IMR-90 (cell line): ENCODE results near the gene MOB3B. TPM values are rescaled to one million over a fixed set of nuclear protein-coding genes. Genes with fewer than 3 reads are reported as not detected.

Experiments used
- ATAC-seq: fragments of 200-7000 bp; cut with Tn5 transposase; 2 replicates; pipeline ENCODE4 v1.9.1; 2020; ENCODE audit warnings: low read depth, mild to moderate bottlenecking, moderate library complexity
- BruUV-seq: library from RNA; stranded (reverse); fragments of 400-500 nt; replicated peaks from 2 replicates; lab custom pipeline; 2021; lab: Mats Ljungman, UMichigan
- CTCF ChIA-PET: fragments of 300-600 bp; formaldehyde crosslinking; extraction: SDS; loops from one replicate; lab custom pipeline; 2021; ENCODE audit warnings: antibody characterized with exemption; lab: Yijun Ruan, JAX
- POLR2A ChIA-PET: fragments of 300-600 bp; sonication (Branson Sonifier 250); formaldehyde crosslinking; loops from one replicate; lab custom pipeline; 2022; ENCODE audit warnings: antibody characterized with exemption; ENCODE audit not compliant: unreplicated experiment; lab: Charles Lee
- DNase-seq: peaks from one replicate; pipeline ENCODE4 v3.0.0; 2013
- H2AFZ ChIP-seq: replicated peaks from 2 replicates; pipeline ENCODE3; 2013; ENCODE audit warnings: low read length, mild to moderate bottlenecking; ENCODE audit not compliant: poor library complexity
- H2AK5ac ChIP-seq: 2 replicates; pipeline ENCODE4 v1.6.1; 2013; ENCODE audit warnings: low read depth, low read length, inconsistent platforms
- H2AK9ac ChIP-seq: replicated peaks from 2 replicates; pipeline ENCODE3; 2013; ENCODE audit warnings: mild to moderate bottlenecking, low read depth, low read length, moderate library complexity; ENCODE audit not compliant: poor library complexity
- H2BK120ac ChIP-seq: 2 replicates; pipeline ENCODE4 v1.6.1; 2013; ENCODE audit warnings: low read depth, low read length, inconsistent platforms
- H2BK15ac ChIP-seq: 3 replicates; pipeline ENCODE4 v1.6.1; 2013; ENCODE audit warnings: low read depth, low read length, inconsistent platforms
- H2BK20ac ChIP-seq: 2 replicates; pipeline ENCODE4 v1.6.1; 2013; ENCODE audit warnings: low read depth, mild to moderate bottlenecking, inconsistent platforms, low read length, moderate library complexity
- H2BK5ac ChIP-seq: 2 replicates; pipeline ENCODE4 v1.6.1; 2013; ENCODE audit warnings: mild to moderate bottlenecking, low read depth, low read length, inconsistent platforms; ENCODE audit not compliant: poor library complexity, severe bottlenecking
- H3K14ac ChIP-seq: replicated peaks from 2 replicates; pipeline ENCODE4 v1.6.1; 2013; ENCODE audit warnings: low read depth, low read length, inconsistent platforms
- H3K18ac ChIP-seq: 2 replicates; pipeline ENCODE4 v1.6.1; 2013; ENCODE audit warnings: low read depth, low read length, control low read depth
- H3K23ac ChIP-seq: 2 replicates; pipeline ENCODE4 v1.6.1; 2013; ENCODE audit warnings: low read depth, low read length, inconsistent platforms
- H3K27ac ChIP-seq: 2 replicates; pipeline ENCODE4 v1.5.1; 2013; ENCODE audit warnings: mild to moderate bottlenecking, control low read depth, low read length; ENCODE audit not compliant: insufficient read depth
- H3K27me3 ChIP-seq: 2 replicates; pipeline ENCODE4 v1.6.1; 2013; ENCODE audit warnings: low read length; ENCODE audit not compliant: control insufficient read depth, insufficient read depth
- H3K36me3 ChIP-seq: 2 replicates; pipeline ENCODE4 v1.6.1; 2013; ENCODE audit warnings: low read length, mixed read lengths; ENCODE audit not compliant: control insufficient read depth, insufficient read depth
- H3K4ac ChIP-seq: 2 replicates; pipeline ENCODE4 v1.6.1; 2013; ENCODE audit warnings: low read depth, low read length, inconsistent platforms
- H3K4me1 ChIP-seq: 2 replicates; pipeline ENCODE4 v1.6.1; 2013; ENCODE audit warnings: low read length, mixed read lengths; ENCODE audit not compliant: control insufficient read depth, insufficient read depth
- H3K4me2 ChIP-seq: 2 replicates; pipeline ENCODE4 v1.6.1; 2013; ENCODE audit warnings: low read depth, mild to moderate bottlenecking, control low read depth, low read length, moderate library complexity
- H3K4me3 ChIP-seq: 2 replicates; pipeline ENCODE4 v1.5.1; 2013; ENCODE audit warnings: low read depth, mild to moderate bottlenecking, control low read depth, low read length, moderate library complexity; ENCODE audit not compliant: insufficient read depth
- H3K56ac ChIP-seq: 2 replicates; pipeline ENCODE4 v1.6.1; 2013; ENCODE audit warnings: low read length, inconsistent platforms; ENCODE audit not compliant: insufficient read depth; ENCODE audit errors: extremely low read depth
- H3K79me1 ChIP-seq, 2 experiments: 2 replicates each; pipeline ENCODE4 v1.6.1; 2013; ENCODE audit warnings: low read length in 2 of 2, inconsistent platforms in 1 of 2, low read depth in 1 of 2
- H3K9ac ChIP-seq: 2 replicates; pipeline ENCODE4 v1.6.1; 2013; ENCODE audit warnings: low read depth, low read length, control low read depth
- H3K9me1 ChIP-seq: 2 replicates; pipeline ENCODE4 v1.6.1; 2013; ENCODE audit warnings: low read length, inconsistent platforms; ENCODE audit not compliant: insufficient read depth
- H3K9me3 ChIP-seq: 2 replicates; pipeline ENCODE4 v1.6.1; 2013; ENCODE audit warnings: low read length; ENCODE audit not compliant: control insufficient read depth, insufficient read depth
- H4K20me1 ChIP-seq: 2 replicates; pipeline ENCODE4 v1.6.1; 2013; ENCODE audit warnings: low read length, inconsistent platforms; ENCODE audit not compliant: insufficient read depth
- H4K5ac ChIP-seq: 2 replicates; pipeline ENCODE4 v1.6.1; 2013; ENCODE audit warnings: mild to moderate bottlenecking, low read depth, low read length, control low read depth
- H4K8ac ChIP-seq, 2 experiments: 2 replicates each; pipeline ENCODE4 v1.6.1; 2013; ENCODE audit warnings: low read depth in 2 of 2, low read length in 2 of 2, control low read depth in 1 of 2, inconsistent platforms in 1 of 2
- H4K91ac ChIP-seq: 2 replicates; pipeline ENCODE4 v1.6.1; 2013; ENCODE audit warnings: low read depth, low read length, inconsistent platforms; ENCODE audit not compliant: insufficient read depth
- BHLHE40 ChIP-seq: fragments of 150-350 bp; IDR thresholded peaks from 2 replicates; pipeline ENCODE4 v1.6.1; 2016; ENCODE audit warnings: mild to moderate bottlenecking, low read depth, low read length
- CEBPB ChIP-seq: IDR thresholded peaks from 2 replicates; pipeline ENCODE4 v1.6.1; 2012; ENCODE audit warnings: low read depth, low read length, improper control_type of control experiment
- CHD1 ChIP-seq: IDR thresholded peaks from 2 replicates; pipeline ENCODE4 v1.6.1; 2012; ENCODE audit warnings: low read depth, low read length, improper control_type of control experiment
- FOS ChIP-seq: fragments of 150-350 bp; IDR thresholded peaks from 2 replicates; pipeline ENCODE4 v1.6.1; 2016; ENCODE audit warnings: low read depth, low read length
- MAFK ChIP-seq: IDR thresholded peaks from 2 replicates; pipeline ENCODE4 v1.6.1; 2012; ENCODE audit warnings: low read depth, low read length, improper control_type of control experiment
- MAZ ChIP-seq: IDR thresholded peaks from 2 replicates; pipeline ENCODE4 v1.6.1; 2012; ENCODE audit warnings: low read depth, mild to moderate bottlenecking, low read length, improper control_type of control experiment, moderate library complexity, borderline replicate concordance
- MXI1 ChIP-seq: IDR thresholded peaks from 2 replicates; pipeline ENCODE4 v1.6.1; 2012; ENCODE audit warnings: low read depth, mild to moderate bottlenecking, low read length, moderate library complexity, borderline replicate concordance
- NFE2L2 ChIP-seq: fragments of 150-350 bp; IDR thresholded peaks from 2 replicates; pipeline ENCODE4 v1.6.1; 2016; ENCODE audit warnings: low read depth, mild to moderate bottlenecking, low read length
- POLR2A ChIP-seq: IDR thresholded peaks from 2 replicates; pipeline ENCODE4 v1.6.1; 2012; ENCODE audit warnings: mild to moderate bottlenecking, low read depth, low read length
- RAD21 ChIP-seq: IDR thresholded peaks from 2 replicates; pipeline ENCODE4 v1.6.1; 2012; ENCODE audit warnings: low read length, improper control_type of control experiment
- RCOR1 ChIP-seq: IDR thresholded peaks from 2 replicates; pipeline ENCODE4 v1.6.1; 2012; ENCODE audit warnings: mild to moderate bottlenecking, low read length, improper control_type of control experiment; ENCODE audit not compliant: insufficient replicate concordance
- RFX5 ChIP-seq: IDR thresholded peaks from 2 replicates; pipeline ENCODE4 v1.8.0; 2012; ENCODE audit warnings: low read depth, mild to moderate bottlenecking, low read length, moderate library complexity
- SMC3 ChIP-seq: fragments of 150-350 bp; IDR thresholded peaks from 2 replicates; pipeline ENCODE4 v1.6.1; 2016; ENCODE audit warnings: low read depth, mild to moderate bottlenecking, antibody characterized with exemption, low read length, moderate library complexity
- WGBS, 2 experiments: methylation state at CpG; one replicate each; pipeline versions ENCODE4 v1.1.5 to v1.1.7; 2013; ENCODE audit warnings: missing lambda C conversion rate in 2 of 2; ENCODE audit not compliant: insufficient read length in 1 of 2; ENCODE audit errors: extremely low coverage in 2 of 2; 5-methylcytosine and 5-hydroxymethylcytosine counted together
- dilution Hi-C: fragments of 300-500 bp; cut with HindIII; formaldehyde crosslinking; loops from one replicate; pipeline ENCODE4 v1.14.3; 2018; ENCODE audit warnings: low sequenced_read_pairs; ENCODE audit not compliant: unreplicated experiment
- in situ Hi-C: fragments of 300-500 bp; cut with MboI; formaldehyde crosslinking; loops from 3 replicates; pipeline ENCODE4 v1.14.3; 2019; ENCODE audit warnings: low sequenced_read_pairs, inconsistent platforms, mixed read lengths
- intact Hi-C: fragments of 100-400 bp; cut with micrococcal nuclease; formaldehyde crosslinking; loops from 2 replicates; pipeline ENCODE4 v1.10.0; 2022
- polyA plus RNA-seq, 3 experiments: library from polyadenylated mRNA; depleted of rRNA; stranded (reverse); fragments of >200 nt; gene quantifications; 2 replicates each; pipeline ENCODE4 v1.2.3, GENCODE V29; 2012; ENCODE audit warnings: low replicate concordance in 1 of 3
- total RNA-seq: library from RNA; depleted of rRNA; stranded (reverse); fragments of >200 nt; gene quantifications from 2 replicates; pipeline ENCODE4 v1.2.3, GENCODE V29; 2012
- TF ChIP-seq, protein P1 (sequence below): conservative IDR thresholded peaks from 2 replicates; pipeline ENCODE4 v1.5.1; 2012; ENCODE audit warnings: mild to moderate bottlenecking, low read depth, low read length, improper control_type of control experiment
- TF ChIP-seq, protein P2 (sequence below): fragments of 150-350 bp; IDR thresholded peaks from 2 replicates; pipeline ENCODE4 v1.6.1; 2017; ENCODE audit warnings: mild to moderate bottlenecking, antibody characterized with exemption, low read length, low read depth
- TF ChIP-seq, protein P3 (sequence below): fragments of 150-350 bp; IDR thresholded peaks from 2 replicates; pipeline ENCODE4 v1.6.1; 2016; ENCODE audit warnings: low read depth, mild to moderate bottlenecking, low read length, moderate library complexity, borderline replicate concordance

Gene MOB3B
- total and polyA plus RNA-seq, 2 of the 4 experiments (the other 2 are of a cell fraction), result under 0.01 to 0.02 TPM

DNA sequence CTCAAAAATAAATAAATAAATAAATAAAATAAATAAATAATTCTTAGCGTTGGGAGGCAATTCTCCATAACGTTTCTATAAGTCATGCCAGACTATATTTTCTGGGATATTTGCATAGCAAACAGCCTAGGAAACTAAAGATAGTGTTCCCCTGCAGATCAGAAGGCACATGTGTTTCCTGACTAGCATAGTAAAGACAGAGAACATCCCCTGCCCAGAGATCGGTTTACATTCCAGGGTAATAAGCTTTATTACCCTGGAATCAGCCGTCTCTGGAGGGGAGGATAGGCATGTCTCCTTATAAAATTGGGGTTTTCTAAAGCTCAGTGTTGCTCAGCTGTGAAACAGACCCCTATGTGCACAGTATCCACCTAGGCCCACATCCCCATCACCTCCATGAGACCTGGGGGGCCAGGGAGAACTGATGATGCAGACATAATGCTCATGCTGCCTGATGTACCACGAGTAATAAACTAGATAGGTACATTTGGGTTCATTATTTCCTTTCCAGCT is 42.4 kb downstream of the MOB3B start:
- no peak overlapping the region for H3K23ac ChIP-seq
- TF ChIP-seq CEBPB (no peak), BHLHE40 (no peak), CHD1 (no peak), SMC3 (no peak), RFX5 (no peak), RAD21 (no peak), RCOR1 (no peak), FOS (no peak), NFE2L2 (no peak), POLR2A (no peak), MAFK (no peak), MXI1 (no peak), MAZ (no peak)
- TF ChIP-seq, protein P1, sequence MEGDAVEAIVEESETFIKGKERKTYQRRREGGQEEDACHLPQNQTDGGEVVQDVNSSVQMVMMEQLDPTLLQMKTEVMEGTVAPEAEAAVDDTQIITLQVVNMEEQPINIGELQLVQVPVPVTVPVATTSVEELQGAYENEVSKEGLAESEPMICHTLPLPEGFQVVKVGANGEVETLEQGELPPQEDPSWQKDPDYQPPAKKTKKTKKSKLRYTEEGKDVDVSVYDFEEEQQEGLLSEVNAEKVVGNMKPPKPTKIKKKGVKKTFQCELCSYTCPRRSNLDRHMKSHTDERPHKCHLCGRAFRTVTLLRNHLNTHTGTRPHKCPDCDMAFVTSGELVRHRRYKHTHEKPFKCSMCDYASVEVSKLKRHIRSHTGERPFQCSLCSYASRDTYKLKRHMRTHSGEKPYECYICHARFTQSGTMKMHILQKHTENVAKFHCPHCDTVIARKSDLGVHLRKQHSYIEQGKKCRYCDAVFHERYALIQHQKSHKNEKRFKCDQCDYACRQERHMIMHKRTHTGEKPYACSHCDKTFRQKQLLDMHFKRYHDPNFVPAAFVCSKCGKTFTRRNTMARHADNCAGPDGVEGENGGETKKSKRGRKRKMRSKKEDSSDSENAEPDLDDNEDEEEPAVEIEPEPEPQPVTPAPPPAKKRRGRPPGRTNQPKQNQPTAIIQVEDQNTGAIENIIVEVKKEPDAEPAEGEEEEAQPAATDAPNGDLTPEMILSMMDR, result no peak
- TF ChIP-seq, protein P2, sequence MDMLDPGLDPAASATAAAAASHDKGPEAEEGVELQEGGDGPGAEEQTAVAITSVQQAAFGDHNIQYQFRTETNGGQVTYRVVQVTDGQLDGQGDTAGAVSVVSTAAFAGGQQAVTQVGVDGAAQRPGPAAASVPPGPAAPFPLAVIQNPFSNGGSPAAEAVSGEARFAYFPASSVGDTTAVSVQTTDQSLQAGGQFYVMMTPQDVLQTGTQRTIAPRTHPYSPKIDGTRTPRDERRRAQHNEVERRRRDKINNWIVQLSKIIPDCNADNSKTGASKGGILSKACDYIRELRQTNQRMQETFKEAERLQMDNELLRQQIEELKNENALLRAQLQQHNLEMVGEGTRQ, result no peak
- TF ChIP-seq, protein P3, sequence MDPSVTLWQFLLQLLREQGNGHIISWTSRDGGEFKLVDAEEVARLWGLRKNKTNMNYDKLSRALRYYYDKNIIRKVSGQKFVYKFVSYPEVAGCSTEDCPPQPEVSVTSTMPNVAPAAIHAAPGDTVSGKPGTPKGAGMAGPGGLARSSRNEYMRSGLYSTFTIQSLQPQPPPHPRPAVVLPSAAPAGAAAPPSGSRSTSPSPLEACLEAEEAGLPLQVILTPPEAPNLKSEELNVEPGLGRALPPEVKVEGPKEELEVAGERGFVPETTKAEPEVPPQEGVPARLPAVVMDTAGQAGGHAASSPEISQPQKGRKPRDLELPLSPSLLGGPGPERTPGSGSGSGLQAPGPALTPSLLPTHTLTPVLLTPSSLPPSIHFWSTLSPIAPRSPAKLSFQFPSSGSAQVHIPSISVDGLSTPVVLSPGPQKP, result no peak
- no peak overlapping the region for H3K18ac ChIP-seq
- H2AFZ ChIP-seq, result no peak overlapping the region
- in situ Hi-C loops (no loop called here), intact Hi-C loops (no loop called here), dilution Hi-C loops (no loop called here)
- no peak overlapping the region for H2BK15ac ChIP-seq
- ChIA-PET POLR2A (no interaction called here), CTCF (no interaction called here)
- H3K4me1 ChIP-seq, result no peaks in the 10 kb centered on the region
- H3K27me3 ChIP-seq, result no peaks in the 10 kb centered on the region
- H3K14ac ChIP-seq, result no peak overlapping the region
- no peak overlapping the region for H3K4me2 ChIP-seq
- no peak overlapping the region for H4K5ac ChIP-seq
- H2BK20ac ChIP-seq, result no peak overlapping the region
- no peak overlapping the region for H3K27ac ChIP-seq
- H3K36me3 ChIP-seq, result no peaks in the 10 kb centered on the region
- no peak overlapping the region for H2AK5ac ChIP-seq
- no peak overlapping the region for H3K56ac ChIP-seq
- no CpG with 5 or more reads among the region's 5 CpGs for WGBS, 2 experiments
- H3K9me1 ChIP-seq, result no peaks in the 10 kb centered on the region
- no peaks in the 10 kb centered on the region for H3K9me3 ChIP-seq
- H2BK120ac ChIP-seq, result no peak overlapping the region
- H2AK9ac ChIP-seq, result no peak overlapping the region
- no peak overlapping the region for H3K4me3 ChIP-seq
- DNase-seq, result no peak
- H4K20me1 ChIP-seq, result no peaks in the 10 kb centered on the region
- no peaks in the 10 kb centered on the region for H3K79me1 ChIP-seq
- no peak overlapping the region for H2BK5ac ChIP-seq
- H4K8ac ChIP-seq, result no peak overlapping the region
- BruUV-seq, result no TSS peak
- H3K9ac ChIP-seq, result no peak overlapping the region
- no peak overlapping the region for H4K91ac ChIP-seq
- no peak overlapping the region for H3K4ac ChIP-seq
- ATAC-seq, result no peak
